Glomerular endothelial cell (primary cell): Measurements from ENCODE around the gene EPHX1. TPM values are rescaled to one million over a fixed set of nuclear protein-coding genes. Genes with fewer than 3 reads are reported as not detected.

Experiments
- DNase-seq: peaks from one replicate; pipeline ENCODE4 v3.0.0-alpha.2; 2011; ENCODE audit warnings: low read depth, low spot score; ENCODE audit errors: extremely low read depth
- total RNA-seq: library from RNA; depleted of rRNA; stranded (reverse); fragments of >200 nt; gene quantifications from 2 replicates; pipeline ENCODE4 v1.2.3, GENCODE V29; 2015

The EPHX1 gene
- total RNA-seq, 1 donor from 2014 or later: 26.1 TPM

DNA sequence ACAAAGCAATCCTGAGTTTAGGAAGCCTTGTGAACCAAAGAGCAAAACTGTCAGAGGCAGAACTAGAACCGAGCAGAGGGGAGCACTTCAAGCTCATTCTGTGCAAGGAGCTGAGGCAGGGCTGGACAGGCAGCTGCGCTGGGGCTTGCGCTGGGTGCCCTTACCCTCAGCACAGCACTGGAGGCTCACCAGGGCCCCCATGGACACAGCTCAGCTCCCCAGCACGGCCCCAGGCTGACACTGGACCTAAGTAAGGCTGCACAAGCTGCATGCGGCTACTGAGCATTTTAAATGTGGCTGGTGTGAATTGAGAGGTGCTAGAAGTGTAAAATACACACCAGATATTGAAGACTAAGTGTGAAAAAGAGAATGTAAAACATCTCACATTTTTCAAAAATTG lies 50.2 kb downstream of the EPHX1 start:
- DNase-seq: no peak

DNA sequence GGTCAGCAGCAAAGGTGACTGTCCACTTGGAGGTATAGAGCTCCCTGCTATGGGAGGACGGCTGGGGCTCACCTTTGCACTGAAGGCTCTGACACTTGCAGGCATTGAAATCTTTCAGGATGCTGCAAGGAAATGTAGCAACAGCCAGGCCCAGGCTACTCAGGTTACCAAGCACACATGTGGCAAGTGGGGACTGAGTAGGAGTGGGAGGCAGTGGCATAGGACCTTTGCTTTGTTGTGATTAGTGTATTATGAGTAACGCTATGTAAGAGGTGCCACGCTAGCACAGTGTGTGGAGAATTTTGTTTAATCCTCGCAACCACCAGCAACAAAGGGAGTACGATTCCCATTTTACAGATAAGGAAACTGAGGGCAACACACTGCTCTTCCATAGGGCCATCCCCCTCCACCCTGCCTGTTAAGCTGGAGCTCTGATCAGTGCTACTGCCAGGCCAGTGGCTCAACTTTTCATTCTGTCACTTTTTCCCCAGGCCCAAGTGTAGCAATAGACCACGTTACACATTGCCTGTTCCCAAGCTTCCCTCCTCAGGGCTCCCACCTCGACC lies 51.0 kb downstream of the EPHX1 start:
- DNase-seq: no peak

DNA sequence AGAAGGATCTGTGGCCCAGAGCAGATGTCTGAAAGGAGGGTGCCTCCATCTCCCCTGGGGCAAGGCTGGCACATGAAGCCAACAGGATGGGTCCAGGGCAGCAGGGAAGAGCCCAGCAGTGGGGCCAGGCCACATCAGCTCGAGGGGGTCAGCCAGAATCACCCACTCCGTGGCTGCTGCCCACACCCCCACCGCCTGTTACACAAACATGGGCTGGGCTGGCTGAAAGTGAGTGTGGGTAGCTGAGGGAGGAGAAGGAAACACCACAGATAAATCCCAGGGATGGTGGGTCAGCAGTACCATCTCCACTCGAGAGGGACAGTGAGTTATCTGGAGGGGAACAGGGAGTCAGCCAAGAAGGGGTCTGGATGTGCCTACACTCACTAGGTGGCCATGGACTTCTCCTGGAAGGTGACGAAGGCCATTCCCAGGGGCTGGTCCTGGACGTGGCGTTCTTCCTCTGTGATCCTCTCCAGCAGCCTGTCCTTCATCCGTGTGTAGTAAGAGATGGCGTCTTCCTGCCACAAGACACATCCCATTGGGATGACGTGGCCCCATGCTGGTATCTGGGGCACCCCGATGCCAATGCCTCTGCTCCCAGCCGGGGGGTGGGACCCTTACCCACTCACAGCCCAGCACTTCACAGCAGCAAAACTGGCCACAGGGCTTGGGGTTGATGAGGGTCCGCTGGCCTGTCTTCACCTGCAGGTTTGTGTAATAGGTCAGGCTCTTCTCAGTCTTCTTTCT lies 52.1 kb downstream of the EPHX1 start:
- no peak for DNase-seq

DNA sequence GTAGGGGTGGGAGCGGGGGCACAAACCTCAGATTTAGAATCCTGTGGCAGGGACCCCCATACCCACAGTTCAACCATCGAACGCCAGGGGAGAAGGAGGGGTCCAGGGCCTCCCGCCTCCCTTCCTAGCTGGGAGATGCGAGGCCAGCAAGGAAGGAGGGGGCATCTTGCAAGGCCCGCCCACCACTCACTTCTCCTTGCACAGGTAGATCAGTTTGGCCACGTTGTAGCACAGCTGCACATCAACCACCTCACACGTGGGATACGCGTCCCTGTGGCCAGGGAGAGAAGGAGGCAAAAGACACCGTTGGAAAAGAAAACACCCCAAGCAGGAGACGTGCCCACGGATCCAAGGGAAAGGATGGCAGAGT lies 52.6 kb downstream of the EPHX1 start:
- DNase-seq: no peak

DNA sequence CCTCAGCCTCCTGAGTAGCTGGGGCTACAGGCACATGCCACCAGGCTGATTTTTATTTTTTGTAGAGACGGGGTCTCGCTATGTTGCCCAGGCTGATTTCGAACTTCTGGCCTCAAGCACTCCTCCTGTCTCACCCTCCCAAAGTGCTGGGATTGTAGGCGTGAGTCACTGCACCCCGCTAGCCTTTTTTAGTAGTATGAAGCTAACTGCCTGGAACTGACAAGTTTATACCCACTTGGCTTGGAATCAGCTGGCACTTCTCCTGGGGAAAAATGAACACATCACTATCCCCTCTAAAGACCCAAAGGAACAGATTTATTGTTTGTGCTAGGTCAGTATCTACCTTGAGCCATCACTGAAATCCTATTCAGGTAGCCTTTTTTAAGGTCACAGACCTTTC lies 53.2 kb downstream of the EPHX1 start:
- DNase-seq: no peak

DNA sequence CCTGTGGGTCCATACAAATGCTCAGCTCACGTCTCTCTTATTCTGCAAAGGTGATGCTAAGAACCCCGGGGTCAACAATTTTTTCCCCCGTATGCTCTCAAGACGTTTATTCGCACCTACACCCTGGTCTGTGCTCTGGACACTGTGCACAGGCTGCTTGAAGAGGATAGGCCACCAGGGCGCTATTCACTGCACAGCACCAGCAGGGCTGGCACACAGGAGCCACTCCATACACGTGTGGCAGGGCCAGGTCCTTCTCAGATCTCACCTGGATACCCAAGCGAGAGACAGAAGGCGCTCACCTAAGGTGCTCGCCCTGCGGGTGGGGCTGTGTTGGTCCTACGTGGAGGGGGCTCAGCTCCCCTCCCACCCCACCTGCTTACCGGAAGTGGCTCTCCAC lies 55.6 kb downstream of the EPHX1 start:
- DNase-seq: no peak

DNA sequence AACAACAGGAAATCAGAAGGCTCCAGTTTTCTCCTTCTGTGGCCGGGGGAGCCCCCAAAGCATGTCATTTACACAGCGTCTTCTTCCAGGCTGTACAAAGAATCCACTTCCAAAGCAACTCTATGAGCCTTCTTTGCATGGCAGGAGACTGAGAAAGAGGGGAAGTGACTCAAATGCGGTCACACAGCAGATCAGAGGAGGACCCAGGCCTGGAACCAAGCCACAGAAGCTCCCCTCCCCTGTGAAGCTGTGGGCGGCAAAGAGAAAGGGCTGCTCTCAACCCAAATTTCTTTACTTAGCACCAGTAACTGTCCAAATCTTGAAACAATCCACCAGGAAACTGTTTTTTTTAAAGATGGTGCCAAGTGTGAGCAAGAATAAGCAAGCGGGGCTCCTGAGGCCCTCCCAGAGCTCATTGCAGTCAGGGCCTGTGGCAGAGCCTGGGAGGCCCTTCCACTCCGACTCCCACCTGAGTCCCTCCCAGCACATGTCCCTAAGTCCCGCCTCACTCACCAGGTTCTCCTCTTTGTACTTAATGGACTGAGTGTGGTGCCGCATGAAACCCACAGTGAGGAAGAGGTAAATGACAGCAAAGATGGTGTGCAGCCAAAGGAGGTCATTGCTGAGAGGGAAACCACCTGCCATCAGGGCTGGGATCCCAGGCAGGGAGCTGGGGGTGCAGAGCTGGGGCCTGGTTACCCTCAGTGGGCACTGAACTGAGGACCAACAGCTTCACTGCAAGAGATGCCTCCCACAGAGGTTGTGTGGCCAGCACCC lies 56.3 kb downstream of the EPHX1 start:
- DNase-seq: no peak

DNA sequence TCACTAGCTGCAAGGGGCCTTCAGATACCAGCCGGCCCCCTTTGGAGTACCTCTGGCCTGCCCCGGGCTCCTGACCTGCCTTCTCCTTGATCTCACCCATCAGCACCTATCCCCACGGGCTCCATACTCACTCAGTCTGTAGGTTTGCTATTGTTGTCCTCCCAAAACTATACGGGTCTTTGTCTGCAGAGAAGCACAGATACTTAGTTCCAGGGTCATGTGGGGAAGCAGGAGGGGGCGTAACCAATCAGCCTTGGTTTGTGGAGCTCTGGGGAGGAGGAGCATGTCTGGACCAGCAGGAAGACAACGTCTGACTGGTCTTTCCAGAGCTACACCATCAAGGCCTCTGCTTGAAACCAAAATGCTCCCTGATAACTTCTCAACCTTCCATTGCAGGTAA lies 57.1 kb downstream of the EPHX1 start:
- DNase-seq: no peak

DNA sequence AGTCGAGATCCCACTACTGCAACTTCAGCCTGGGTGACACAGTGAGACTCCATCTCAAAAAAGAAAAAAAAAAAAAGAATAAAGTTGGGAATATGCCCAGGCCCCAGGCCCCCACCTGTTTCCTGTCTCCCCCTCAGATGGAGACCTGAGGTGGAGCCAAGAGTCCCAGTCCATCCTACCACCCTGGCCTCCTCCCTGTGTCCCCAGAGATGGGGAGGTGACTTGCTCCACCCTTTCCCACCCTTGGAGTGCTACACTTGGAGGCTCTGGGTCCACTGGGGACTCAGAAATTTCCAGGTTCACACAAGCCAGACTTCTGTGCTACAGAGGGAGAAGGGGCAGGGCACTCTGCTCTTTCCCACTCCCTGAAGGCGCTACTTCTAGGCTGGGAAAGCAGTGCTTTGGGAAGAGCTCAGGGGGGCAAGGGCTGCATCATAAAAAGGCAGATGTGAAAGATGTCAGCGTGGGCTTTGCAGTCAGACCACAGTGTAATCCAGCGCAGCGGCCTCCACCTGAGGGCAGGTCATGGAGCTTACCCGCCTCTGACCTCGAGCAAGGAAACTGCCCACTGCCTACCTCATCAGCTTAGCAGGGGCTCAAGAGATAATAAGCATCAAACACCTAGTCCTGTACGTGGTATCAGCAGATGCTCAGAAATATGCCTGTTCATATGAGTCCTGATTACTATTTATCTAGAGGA lies 58.9 kb downstream of the EPHX1 start:
- DNase-seq: no peak

DNA sequence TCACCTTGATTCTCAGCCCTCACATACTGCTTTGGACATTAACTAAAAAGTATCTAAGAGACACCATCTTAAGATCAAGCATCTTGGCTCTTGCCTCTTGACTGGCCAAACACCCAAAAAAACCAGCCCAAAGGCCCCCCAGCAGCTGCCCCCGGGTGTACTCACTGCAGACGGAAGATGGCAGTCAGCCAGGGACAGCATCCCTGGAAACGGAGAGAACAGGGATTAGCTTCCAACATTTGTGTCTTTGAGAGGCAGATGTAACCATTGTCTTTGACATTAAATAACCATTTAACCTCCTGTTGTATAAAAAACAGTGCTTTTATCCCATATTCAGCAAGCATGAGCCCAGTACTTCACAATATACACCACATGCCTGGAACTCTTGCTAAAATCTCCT lies 61.0 kb downstream of the EPHX1 start:
- no peak for DNase-seq

DNA sequence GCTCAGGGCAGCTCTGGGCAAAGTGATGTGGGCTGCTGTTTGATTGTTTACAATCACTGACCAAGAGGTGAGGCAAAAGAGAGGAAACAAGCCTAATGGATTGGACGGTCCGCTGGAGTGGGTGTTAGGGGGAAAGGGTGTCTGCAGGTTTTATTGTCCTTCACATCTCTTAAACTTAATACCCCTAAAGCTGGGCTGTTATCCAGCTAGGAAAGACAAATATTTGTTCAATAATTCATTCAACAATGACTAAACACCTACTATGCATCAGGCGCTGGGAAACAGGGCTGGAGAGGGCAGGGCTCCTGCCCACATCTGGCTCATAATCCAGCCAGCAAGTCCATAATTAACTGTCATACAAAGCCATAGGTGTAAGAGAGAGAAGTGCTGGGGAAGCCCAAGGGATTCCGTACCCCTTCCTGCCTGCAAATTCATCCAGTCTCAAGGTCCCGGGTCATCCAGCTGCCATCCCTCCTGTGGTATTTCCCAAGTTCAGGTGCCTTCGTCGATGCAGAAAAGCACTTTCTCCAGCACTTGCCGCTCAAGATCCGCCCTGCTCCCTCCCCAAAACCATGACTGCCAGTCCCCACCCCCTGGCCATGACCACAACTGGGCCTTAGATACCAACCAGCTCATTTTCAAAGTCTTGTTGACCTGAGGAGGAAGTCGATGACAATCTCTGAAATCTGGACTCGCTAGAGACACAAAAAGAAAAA lies 61.6 kb downstream of the EPHX1 start:
- DNase-seq: no peak

DNA sequence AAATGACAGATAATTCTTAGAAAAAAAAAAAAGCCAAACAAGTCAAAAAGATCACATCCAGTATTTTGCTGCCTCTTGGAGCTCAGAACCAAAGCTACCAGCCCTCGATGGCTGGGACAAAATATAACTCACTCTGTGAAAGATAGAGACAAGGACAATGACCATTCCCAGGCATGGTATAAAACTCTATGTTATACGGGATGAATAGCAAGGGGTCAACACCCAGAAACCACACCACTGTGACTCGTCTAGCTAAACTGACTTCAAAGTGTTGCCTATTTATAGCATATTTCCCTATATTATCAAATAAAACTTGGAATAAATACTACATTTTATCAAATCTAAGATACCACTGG lies 62.1 kb downstream of the EPHX1 start:
- no peak for DNase-seq

DNA sequence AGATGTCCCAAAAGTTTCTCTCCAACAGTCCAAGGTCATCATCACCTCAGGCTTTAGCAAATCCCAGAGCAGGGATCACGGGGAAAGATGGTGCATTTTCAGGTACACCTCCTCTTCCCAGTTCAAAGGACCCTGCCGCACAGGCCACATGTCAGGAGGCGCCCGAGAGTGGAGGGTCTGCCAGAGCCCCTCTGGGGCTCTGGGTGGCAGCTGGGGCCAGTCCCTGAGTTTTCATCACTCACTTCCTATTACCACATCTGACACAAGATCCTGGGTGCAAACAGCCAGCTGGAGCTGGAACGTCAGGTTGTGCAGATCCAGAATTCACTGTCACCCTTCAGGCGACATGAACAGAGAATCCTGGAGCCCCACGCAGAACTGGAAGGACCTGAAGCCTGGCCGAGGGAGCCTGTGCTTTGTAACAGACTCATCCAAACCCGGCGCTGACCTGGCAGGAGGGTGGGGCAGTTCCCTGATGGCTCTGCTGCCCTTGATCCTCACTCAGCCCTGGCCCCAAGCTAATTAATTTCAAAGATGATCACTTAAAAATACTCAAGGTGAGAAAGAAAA lies 63.4 kb downstream of the EPHX1 start:
- no peak for DNase-seq

DNA sequence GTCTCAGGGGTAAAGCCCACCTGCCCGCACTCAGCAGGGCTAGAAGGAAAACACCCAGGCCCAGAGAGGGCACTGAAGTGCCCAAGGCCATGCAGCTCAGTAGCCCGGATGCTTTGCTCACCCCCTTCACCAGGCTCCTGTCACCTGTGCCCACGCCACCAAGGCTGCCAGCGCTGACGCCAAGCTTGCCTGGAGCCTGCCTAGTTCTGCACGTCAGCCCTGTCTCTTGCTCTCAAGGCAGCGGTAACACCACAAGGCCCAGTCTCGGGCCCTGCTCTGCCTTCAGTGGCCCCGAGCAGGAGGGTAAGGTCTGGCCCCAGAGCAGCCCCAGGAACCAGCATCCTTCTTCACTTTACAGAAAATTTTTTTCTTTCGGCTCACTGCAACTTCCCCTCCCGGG lies 64.5 kb downstream of the EPHX1 start:
- DNase-seq: no peak

DNA sequence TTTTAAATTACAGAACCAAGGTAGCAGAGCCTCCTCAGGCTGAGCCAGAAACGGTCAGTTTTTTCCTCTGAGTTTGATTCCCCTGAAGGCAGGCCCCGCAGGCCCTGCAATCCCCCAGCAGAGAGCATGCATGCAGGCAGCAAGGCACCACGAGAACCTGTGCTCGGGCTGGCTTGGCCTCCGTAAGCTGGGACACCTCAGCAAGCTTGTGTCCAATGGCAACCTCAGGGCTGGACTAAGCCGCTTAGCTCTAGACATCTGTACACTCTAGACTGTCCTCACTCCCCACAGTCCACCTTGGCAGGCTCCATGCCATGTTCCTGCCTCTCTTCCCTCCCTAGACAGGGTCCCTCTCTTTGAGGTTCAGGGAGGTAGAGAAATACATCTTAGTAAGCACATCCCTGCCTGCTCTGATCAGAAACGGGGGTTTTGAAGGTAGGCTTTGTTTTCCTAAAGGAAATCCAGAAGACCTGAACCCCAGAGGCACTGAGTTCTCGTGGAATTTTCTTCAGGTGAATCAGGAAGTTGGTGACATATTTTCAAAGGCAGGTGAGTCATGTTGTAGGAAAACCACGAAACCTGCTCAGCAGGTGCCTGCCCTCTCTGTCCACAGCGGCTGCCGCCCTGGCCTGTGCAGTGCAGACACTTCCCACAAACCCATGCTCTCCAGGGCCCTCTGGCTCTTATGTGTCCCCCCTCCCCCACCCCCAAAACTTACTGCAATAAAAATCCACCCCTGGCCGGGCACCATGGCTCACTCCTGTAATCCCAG lies 65.3 kb downstream of the EPHX1 start:
- DNase-seq: no peak

DNA sequence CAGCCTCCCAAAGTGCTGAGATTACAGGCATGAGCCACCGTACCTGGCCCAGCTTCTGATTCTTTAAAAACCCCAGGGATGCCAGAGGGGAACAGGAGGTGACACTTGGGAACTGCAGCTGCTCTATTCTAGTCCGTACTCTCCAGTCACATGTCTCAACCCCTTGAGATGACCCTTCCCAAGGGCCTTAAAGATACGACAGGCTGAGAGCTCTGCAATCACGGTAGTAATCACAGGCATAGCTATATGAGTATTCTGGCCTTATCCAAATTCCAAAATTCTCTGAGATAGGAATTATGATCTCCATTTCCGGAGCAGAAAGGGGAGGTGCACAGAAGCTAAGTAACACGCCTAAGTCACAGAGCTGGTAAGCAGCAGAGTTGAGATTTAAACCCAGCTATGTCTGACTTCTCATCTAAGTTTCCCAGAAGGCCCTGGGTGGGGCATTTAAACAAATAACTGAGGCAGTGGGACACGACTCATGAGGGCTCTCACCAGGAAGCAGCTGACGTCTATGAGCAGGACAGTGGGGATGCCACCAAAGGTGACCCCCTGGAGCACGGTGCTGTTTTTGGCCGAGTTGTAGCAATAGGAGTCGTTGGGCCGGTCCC lies 67.1 kb downstream of the EPHX1 start:
- no peak for DNase-seq

DNA sequence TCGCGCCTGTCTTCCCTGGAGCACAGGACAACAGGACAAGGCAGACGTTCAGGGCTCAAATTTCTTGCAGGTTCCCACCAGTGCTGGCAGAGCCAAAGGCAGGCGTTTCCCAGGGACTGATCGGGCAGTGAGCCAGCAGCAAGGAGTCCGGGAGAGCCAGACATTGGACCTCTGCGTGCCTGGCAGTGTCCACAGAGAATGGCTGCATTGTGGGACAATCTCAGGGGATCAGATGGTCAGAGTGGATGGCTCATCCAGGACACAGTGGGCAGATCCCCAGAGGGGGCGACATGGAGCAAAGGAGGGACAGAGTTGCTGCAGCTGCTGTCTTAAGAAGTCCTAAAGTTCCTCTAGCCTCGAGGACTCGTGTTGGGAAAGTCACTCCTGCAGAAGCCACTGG lies 67.7 kb downstream of the EPHX1 start:
- DNase-seq: no peak

DNA sequence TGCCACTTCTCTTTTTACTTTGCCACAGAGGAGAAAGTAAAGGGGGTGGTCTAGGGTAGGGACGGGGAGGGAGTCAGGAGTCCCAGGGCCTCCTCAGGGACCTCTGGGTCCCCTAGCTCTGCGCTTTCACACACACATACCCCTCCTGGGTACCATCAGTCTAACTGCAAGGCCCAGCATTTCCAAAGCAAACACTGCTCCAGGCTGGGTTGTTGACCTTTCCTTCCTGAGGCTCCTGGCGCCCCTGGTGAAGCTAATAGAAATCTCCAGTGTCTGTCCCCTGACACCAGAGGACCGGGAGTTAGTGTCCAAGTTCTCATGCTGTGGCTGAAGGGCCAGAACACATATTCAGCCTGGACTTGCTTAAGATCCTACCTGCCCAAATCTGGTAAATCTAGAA lies 68.4 kb downstream of the EPHX1 start:
- no peak for DNase-seq

DNA sequence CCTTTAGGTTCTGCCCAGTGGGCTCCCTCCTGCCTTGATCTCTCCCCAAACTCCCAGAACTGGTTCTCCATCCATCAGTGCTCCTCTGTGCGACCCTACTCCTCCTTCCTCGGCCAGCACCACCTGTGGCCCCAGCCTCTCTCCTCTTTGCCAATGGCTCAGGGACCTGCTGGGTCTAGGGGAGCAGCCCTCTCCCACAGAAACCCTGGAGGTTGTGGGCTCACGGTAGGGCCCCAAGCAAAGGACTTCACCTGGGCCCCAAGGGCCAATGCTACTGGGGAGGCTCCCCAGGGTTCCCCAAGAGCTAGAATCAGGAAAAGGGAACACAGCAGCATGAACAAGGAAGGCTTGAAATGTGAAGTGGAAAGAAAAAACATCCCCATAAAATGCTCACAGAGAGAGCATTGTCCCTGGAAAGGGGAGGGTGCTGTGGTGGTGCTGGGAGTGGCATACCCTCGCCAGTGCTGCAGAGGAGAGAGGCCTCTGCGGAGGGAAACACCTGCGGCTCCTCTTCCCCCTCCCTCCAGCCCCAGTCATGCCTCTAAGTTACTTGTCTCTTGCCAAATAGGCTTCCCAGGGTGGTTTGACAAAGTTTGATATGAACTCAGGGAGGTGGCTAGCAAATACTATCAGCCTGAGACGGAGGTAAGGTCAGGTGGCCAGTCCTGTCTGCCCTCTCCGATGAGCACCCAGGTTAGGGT lies 69.7 kb downstream of the EPHX1 start:
- DNase-seq: no peak
